K562 (cell line): Measurements from ENCODE around the gene FOSL2. TPM values are rescaled to one million over a fixed set of nuclear protein-coding genes. Genes with fewer than 3 reads are reported as not detected.

Experiments used
- ATAC-seq: fragments of 200-7000 bp; cut with Tn5 transposase; 3 replicates; pipeline ENCODE4 v1.9.1; 2020; ENCODE audit warnings: moderate library complexity
- BruUV-seq: library from RNA; stranded (reverse); fragments of 400-500 nt; replicated peaks from 2 replicates; lab custom pipeline; 2021; lab: Mats Ljungman, UMichigan
- CTCF ChIA-PET: fragments of 300-600 bp; formaldehyde crosslinking; extraction: SDS; loops from one replicate; lab custom pipeline; 2021; ENCODE audit warnings: low intra/inter-chr PET ratio; lab: Yijun Ruan, JAX
- POLR2A ChIA-PET: fragments of 300-600, 350-650 bp; sonication (Branson Sonifier 250); formaldehyde crosslinking; extraction: SDS; loops from one replicate; lab custom pipeline; 2021; ENCODE audit warnings: antibody characterized with exemption, inconsistent platforms; lab: Yijun Ruan, JAX
- DNase-seq, 4 experiments: peaks; one replicate each; pipeline versions ENCODE4 v3.0.0 to v3.0.0-alpha.2; 2011 to 2018; ENCODE audit warnings: low spot score in 3 of 4, mixed read lengths in 3 of 4; ENCODE audit errors: extremely low read depth in 1 of 4
- FAIRE-seq: peaks from 2 replicates; lab custom pipeline; 2011; peaks lifted over from hg19 to GRCh38; lab: Jason Lieb, UNC
- H2AFZ ChIP-seq: 2 replicates; pipeline ENCODE4 v1.6.0; 2011; ENCODE audit warnings: low read depth, low read length, control low read depth, inconsistent platforms
- H3K27ac ChIP-seq: fragments of 200-600 bp; 3 replicates; pipeline ENCODE4 v1.8.0; 2011; ENCODE audit warnings: low read depth, mild to moderate bottlenecking, control low read depth, inconsistent platforms, low read length, moderate library complexity, mixed read lengths; ENCODE audit errors: extremely low read depth
- H3K27me3 ChIP-seq, 2 experiments: fragments of 300-600 bp in 1 of 2; 2 replicates in 1 of 2; 3 replicates in 1 of 2; pipeline versions ENCODE4 v1.6.0 to v1.8.0; 2011; ENCODE audit warnings: inconsistent platforms in 2 of 2, low read length in 2 of 2, mild to moderate bottlenecking in 1 of 2, mixed read lengths in 1 of 2, moderate library complexity in 1 of 2; ENCODE audit not compliant: control insufficient read depth in 2 of 2, insufficient read depth in 2 of 2
- H3K36me3 ChIP-seq: fragments of 300-600 bp; 3 replicates; pipeline ENCODE4 v1.8.0; 2011; ENCODE audit warnings: mild to moderate bottlenecking, low read length, inconsistent platforms; ENCODE audit not compliant: control insufficient read depth, insufficient read depth
- H3K4me1 ChIP-seq, 2 experiments: fragments of 200-600 bp in 1 of 2; replicated peaks in 1 of 2; 2 replicates in 1 of 2; 3 replicates in 1 of 2; pipeline versions ENCODE4 v1.5.1 to v1.8.0; 2011; ENCODE audit warnings: inconsistent platforms in 2 of 2, low read length in 2 of 2, mild to moderate bottlenecking in 1 of 2, mixed read lengths in 1 of 2, moderate library complexity in 1 of 2; ENCODE audit not compliant: control insufficient read depth in 2 of 2, insufficient read depth in 2 of 2
- H3K4me2 ChIP-seq: 2 replicates; pipeline ENCODE4 v1.6.1; 2011; ENCODE audit warnings: low read length, control low read depth, inconsistent platforms, mixed read lengths; ENCODE audit not compliant: insufficient read depth
- H3K4me3 ChIP-seq: fragments of 200-600 bp; sonication (generic), shearing (Covaris generic); 2 replicates; pipeline ENCODE4 v1.5.1; 2016; ENCODE audit warnings: control low read depth, inconsistent platforms
- H3K79me2 ChIP-seq: fragments of 200-600 bp; 3 replicates; pipeline ENCODE4 v1.8.0; 2011; ENCODE audit warnings: low read length, inconsistent platforms; ENCODE audit not compliant: control insufficient read depth, insufficient read depth
- H3K9ac ChIP-seq, 2 experiments: 2 replicates each; pipeline versions ENCODE4 v1.6.0 to v1.6.1; 2011; ENCODE audit warnings: low read depth in 2 of 2, low read length in 2 of 2, control low read depth in 1 of 2, inconsistent platforms in 1 of 2, mild to moderate bottlenecking in 1 of 2, mixed read lengths in 1 of 2; ENCODE audit not compliant: insufficient read depth in 1 of 2
- H3K9me1 ChIP-seq: one replicate; pipeline ENCODE4 v1.6.0; 2011; ENCODE audit warnings: inconsistent platforms, mild to moderate bottlenecking, low read length, moderate library complexity; ENCODE audit not compliant: control insufficient read depth, insufficient read depth
- H3K9me3 ChIP-seq: replicated peaks from 2 replicates; pipeline ENCODE4 v1.5.1; 2011; ENCODE audit warnings: low read depth, low read length, inconsistent platforms; ENCODE audit not compliant: control insufficient read depth, insufficient read depth
- H4K20me1 ChIP-seq: replicated peaks from 2 replicates; pipeline ENCODE4 v1.6.1; 2011; ENCODE audit warnings: low read length, inconsistent platforms, mixed read lengths; ENCODE audit not compliant: control insufficient read depth, insufficient read depth
- ASH1L ChIP-seq: fragments of 450-650 bp; IDR thresholded peaks from 2 replicates; pipeline ENCODE4 v1.6.1; 2018; ENCODE audit warnings: borderline replicate concordance, mild to moderate bottlenecking, low read depth; ENCODE audit not compliant: partially characterized antibody
- EGR1 ChIP-seq: fragments of 450-650 bp; conservative IDR thresholded peaks from 2 replicates; pipeline ENCODE4 v1.6.1; 2017; ENCODE audit warnings: mild to moderate bottlenecking
- FOXM1 ChIP-seq, 2 experiments: fragments of 450-650 bp in 1 of 2; sonication (generic) in 1 of 2; formaldehyde crosslinking in 1 of 2; IDR thresholded peaks; 2 replicates each; pipeline versions ENCODE4 v1.6.1 to v1.9.0; 2017 to 2022; ENCODE audit warnings: low read depth in 2 of 2, mild to moderate bottlenecking in 2 of 2, missing genetic modification reagents in 1 of 2, moderate library complexity in 1 of 2
- NR2C1 ChIP-seq, 2 experiments: fragments of 450-650 bp; IDR thresholded peaks; 2 replicates each; pipeline ENCODE4 v1.6.1; 2017; ENCODE audit warnings: mild to moderate bottlenecking in 2 of 2, antibody characterized with exemption in 1 of 2, inconsistent platforms in 1 of 2, missing compliant biosample characterization in 1 of 2, missing genetic modification characterization in 1 of 2
- ZNF253 ChIP-seq: fragments of 250-450 bp; sonication (Bioruptor Pico); conservative IDR thresholded peaks from 2 replicates; pipeline ENCODE4 v1.6.1; 2021; ENCODE audit warnings: mild to moderate bottlenecking
- WGBS: fragments of 100-300 bp; shearing (Covaris generic); methylation state at CpG from one replicate; pipeline ENCODE4 v1.1.6; 2016; ENCODE audit warnings: low coverage, mixed read lengths; ENCODE audit not compliant: insufficient coverage; ENCODE audit errors: missing lambda C conversion rate; 5-methylcytosine and 5-hydroxymethylcytosine counted together
- in situ Hi-C: fragments of 300-500 bp; cut with MboI; formaldehyde crosslinking; loops from 4 replicates; pipeline ENCODE4 v1.15.0; 2018; ENCODE audit warnings: inconsistent platforms, mixed read lengths
- intact Hi-C: fragments of 100-400 bp; cut with micrococcal nuclease; formaldehyde crosslinking; loops from 2 replicates; pipeline ENCODE4 v1.14.2; 2022
- polyA plus RNA-seq, 8 experiments: library from polyadenylated mRNA; depleted of rRNA in 4 of 8; stranded (reverse) in 5 of 8; unstranded in 3 of 8; fragments of >200 nt; fragmentation: Nextera tagmentation in 2 of 8; fragmentation: Illumina TruSeq in 1 of 8; extraction: Ambion mirVana in 2 of 8; extraction: Trizol in 1 of 8; gene quantifications; 2 replicates each; pipeline versions ENCODE4 v1.2.1 to v1.2.3, GENCODE V29; 2011 to 2014; ENCODE audit warnings: inconsistent platforms in 1 of 8, missing spikeins in 1 of 8
- total RNA-seq, 7 experiments: library from RNA; depleted of rRNA in 6 of 7; stranded (reverse); fragments of >200 nt in 6 of 7; fragmentation: Illumina TruSeq in 2 of 7; extraction: Trizol in 2 of 7; gene quantifications; 2 replicates each; pipeline versions ENCODE4 v1.2.1 to v1.2.3, GENCODE V29; 2011 to 2021; ENCODE audit warnings: low replicate concordance in 1 of 7
- TF ChIP-seq, protein P1 (sequence below): fragments of 450-650 bp; IDR thresholded peaks from 2 replicates; pipeline ENCODE4 v1.6.1; 2016
- TF ChIP-seq, protein P2 (sequence below), 2 experiments: IDR thresholded peaks in 1 of 2; conservative IDR thresholded peaks in 1 of 2; 2 replicates each; pipeline ENCODE4 v1.6.1; 2016; ENCODE audit warnings: low read depth in 2 of 2, mild to moderate bottlenecking in 1 of 2, missing compliant biosample characterization in 1 of 2, missing genetic modification characterization in 1 of 2, moderate library complexity in 1 of 2

The FOSL2 gene
- total and polyA plus RNA-seq, 9 of the 15 experiments (the other 6 are each of a cell fraction or from before 2014, with no cell fraction given): 0.04 to 2.9 (median 0.80) TPM

DNA sequence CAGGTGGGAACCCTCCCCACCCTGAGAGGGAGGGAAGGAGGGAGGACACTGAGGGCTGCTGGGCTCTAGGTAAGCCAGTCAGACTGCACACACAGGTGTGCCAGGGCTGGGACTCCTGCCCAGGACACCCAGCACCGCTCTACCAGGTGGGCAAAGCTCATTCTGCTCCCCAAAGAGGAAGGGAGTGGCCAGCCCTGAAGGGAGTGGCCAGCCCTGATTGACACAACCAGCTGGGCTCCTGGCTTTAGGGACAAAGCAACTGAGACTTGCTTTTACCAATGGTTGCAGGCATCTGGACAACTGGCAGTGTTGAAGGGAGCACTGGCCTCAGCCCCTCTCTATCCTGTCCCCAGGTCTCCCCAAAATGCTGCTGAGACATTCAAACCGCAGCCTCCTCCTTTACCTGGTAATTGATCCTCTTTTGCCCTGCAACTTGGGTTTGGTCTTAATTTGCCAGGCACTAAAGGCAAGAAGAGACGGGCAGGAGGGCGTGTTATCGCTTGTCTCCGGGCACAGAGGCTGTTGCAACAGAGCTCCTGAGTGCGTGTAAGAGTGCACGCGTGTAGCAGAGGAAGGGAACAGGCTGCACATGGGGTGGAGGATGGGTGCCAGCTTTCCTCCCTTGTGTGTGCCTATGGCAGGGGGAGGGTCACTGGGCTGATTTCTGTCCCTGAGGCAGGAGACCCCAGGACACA lies 14.5 kb upstream of the FOSL2 start:
- ChIA-PET CTCF (no interaction called here), POLR2A (interaction anchor here (0.6 to 0.7 kb wide), 2 partner anchors 506 to 596 kb away, joined by 3 to 4 read pairs; no protein-coding TSS in a partner anchor)
- intact Hi-C loops: no loop called here
- Histone ChIP-seq H3K4me2 (no peak overlapping the region), H3K79me2 (no peaks in the 10 kb centered on the region), H3K9me3 (no peaks in the 10 kb centered on the region), H3K36me3 (no peaks in the 10 kb centered on the region), H3K27ac (no peak overlapping the region), H4K20me1 (no peaks in the 10 kb centered on the region), H3K4me1 (peaks cover 10 to 18% of the 10 kb centered on the region in 2 experiments), H3K4me3 (no peak overlapping the region), H3K9ac (0 out of 4 replicates have a peak overlapping the region, but pooled peaks of 1 of the 2 experiments have one; percentile 23), H3K27me3 (no peaks in the 10 kb centered on the region; a peak in 1 of 5 replicates), H3K9me1 (no peaks in the 10 kb centered on the region), H2AFZ (no peak overlapping the region)
- DNase-seq (no peak), ATAC-seq (no peak), FAIRE-seq (no peak)
- WGBS: 29% methylated on average over 9 of the region's 9 CpGs
- TF ChIP-seq FOXM1 (IDR thresholded peaks at IDR 0.05; ENCODE audit: low read depth) (no peak), FOXM1 (CRISPR knock-in tag; IDR thresholded peaks at IDR 0.05; ENCODE audit: low read depth) (no peak), EGR1 (no peak), ZNF253 (CRISPR knock-in tag) (no peak), ASH1L (no peak), NR2C1 (IDR thresholded peaks at IDR 0.05) (no peak), NR2C1 (tag; IDR thresholded peaks at IDR 0.05) (no peak)
- TF ChIP-seq, protein P1, sequence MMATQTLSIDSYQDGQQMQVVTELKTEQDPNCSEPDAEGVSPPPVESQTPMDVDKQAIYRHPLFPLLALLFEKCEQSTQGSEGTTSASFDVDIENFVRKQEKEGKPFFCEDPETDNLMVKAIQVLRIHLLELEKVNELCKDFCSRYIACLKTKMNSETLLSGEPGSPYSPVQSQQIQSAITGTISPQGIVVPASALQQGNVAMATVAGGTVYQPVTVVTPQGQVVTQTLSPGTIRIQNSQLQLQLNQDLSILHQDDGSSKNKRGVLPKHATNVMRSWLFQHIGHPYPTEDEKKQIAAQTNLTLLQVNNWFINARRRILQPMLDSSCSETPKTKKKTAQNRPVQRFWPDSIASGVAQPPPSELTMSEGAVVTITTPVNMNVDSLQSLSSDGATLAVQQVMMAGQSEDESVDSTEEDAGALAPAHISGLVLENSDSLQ: peak; percentile 83
- TF ChIP-seq, protein P2, sequence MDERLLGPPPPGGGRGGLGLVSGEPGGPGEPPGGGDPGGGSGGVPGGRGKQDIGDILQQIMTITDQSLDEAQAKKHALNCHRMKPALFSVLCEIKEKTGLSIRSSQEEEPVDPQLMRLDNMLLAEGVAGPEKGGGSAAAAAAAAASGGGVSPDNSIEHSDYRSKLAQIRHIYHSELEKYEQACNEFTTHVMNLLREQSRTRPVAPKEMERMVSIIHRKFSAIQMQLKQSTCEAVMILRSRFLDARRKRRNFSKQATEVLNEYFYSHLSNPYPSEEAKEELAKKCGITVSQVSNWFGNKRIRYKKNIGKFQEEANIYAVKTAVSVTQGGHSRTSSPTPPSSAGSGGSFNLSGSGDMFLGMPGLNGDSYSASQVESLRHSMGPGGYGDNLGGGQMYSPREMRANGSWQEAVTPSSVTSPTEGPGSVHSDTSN (CRISPR knock-in tag; IDR thresholded peaks at IDR 0.05; ENCODE audit: low read depth): no peak
- TF ChIP-seq, protein P2 (tag; conservative IDR thresholded peaks at IDR 0.05; ENCODE audit: low read depth): 0 out of 2 replicates have a peak, but pooled peaks have one; percentile 12
- in situ Hi-C loops: no loop called here
- BruUV-seq: no TSS peak
